ENCODE results near the gene PLCL2.

GRCh38 chr3:17061005-17061404, 176.2 kb downstream of the PLCL2 start:
- no peak for TF ChIP-seq CTCF (IDR thresholded peaks at IDR 0.05)
- no peak for TF ChIP-seq POLR2A (IDR thresholded peaks at IDR 0.05)
